Measurements from ENCODE around the gene LDLRAD2. TPM values are rescaled to one million over a fixed set of nuclear protein-coding genes. Genes with fewer than 3 reads are reported as not detected.

The LDLRAD2 gene
- polyA plus RNA-seq, 12 donors, result 4.1 to 9.6 (median 5.5) TPM; not detected in 1

- no peak for DNase-seq
Measured at GRCh38 chr1:21841852-21842466, 29.9 kb downstream of the LDLRAD2 start.

GRCh38 chr1:21842606-21843162 is 30.6 kb downstream of the LDLRAD2 start:
- no peak for DNase-seq

- DNase-seq, result no peak
Measured at GRCh38 chr1:21843208-21843607, 31.1 kb downstream of the LDLRAD2 start.

GRCh38 chr1:21843996-21844395 is 31.9 kb downstream of the LDLRAD2 start:
- DNase-seq, result no peak

GRCh38 chr1:21845646-21846641 is 33.9 kb downstream of the LDLRAD2 start:
- DNase-seq, result no peak

GRCh38 chr1:21847223-21848205 is 35.4 kb downstream of the LDLRAD2 start:
- DNase-seq, result no peak

GRCh38 chr1:21848524-21849174 is 36.6 kb downstream of the LDLRAD2 start:
- no peak for DNase-seq

- no peak for DNase-seq
Measured at GRCh38 chr1:21849909-21850576, 38.0 kb downstream of the LDLRAD2 start.

- no peak for DNase-seq
Measured at GRCh38 chr1:21851430-21852250, 39.6 kb downstream of the LDLRAD2 start.

GRCh38 chr1:21852282-21853130 is 40.4 kb downstream of the LDLRAD2 start:
- DNase-seq, result no peak

- no peak for DNase-seq
Measured at GRCh38 chr1:21853131-21853427, 41.0 kb downstream of the LDLRAD2 start.

GRCh38 chr1:21854090-21854750 is 42.2 kb downstream of the LDLRAD2 start:
- DNase-seq, result no peak

GRCh38 chr1:21854751-21855131 is 42.7 kb downstream of the LDLRAD2 start:
- DNase-seq, result no peak

GRCh38 chr1:21855257-21856096 is 43.4 kb downstream of the LDLRAD2 start:
- DNase-seq, result no peak

- DNase-seq, result no peak
Measured at GRCh38 chr1:21857142-21857839, 45.2 kb downstream of the LDLRAD2 start.
